PFSK-1 (cell line): Measurements from ENCODE around the gene CORT.

Experiments used
- FOXP2 ChIP-seq: optimal IDR thresholded peaks from 2 replicates; pipeline ENCODE3; 2011; ENCODE audit warnings: borderline replicate concordance, control low read depth, inconsistent platforms; ENCODE audit not compliant: insufficient read depth; ENCODE audit errors: extremely low read length, extremely low read depth
- POLR2AphosphoS5 ChIP-seq: IDR thresholded peaks from 2 replicates; pipeline ENCODE4 v1.6.1; 2012; ENCODE audit warnings: low read depth, mild to moderate bottlenecking, control low read depth, low read length, moderate library complexity
- REST ChIP-seq, 2 experiments: IDR thresholded peaks; 2 replicates each; pipeline versions ENCODE4 v1.6.1 to v1.8.0; 2011 to 2012; ENCODE audit warnings: low read depth in 2 of 2, low read length in 2 of 2, control low read depth in 1 of 2, inconsistent platforms in 1 of 2, mild to moderate bottlenecking in 1 of 2, moderate library complexity in 1 of 2; ENCODE audit not compliant: insufficient read depth in 1 of 2
- SIN3A ChIP-seq: IDR thresholded peaks from 2 replicates; pipeline ENCODE4 v1.6.1; 2012; ENCODE audit warnings: mild to moderate bottlenecking, low read length, moderate library complexity, borderline replicate concordance; ENCODE audit not compliant: insufficient read depth
- TAF1 ChIP-seq: IDR thresholded peaks from 2 replicates; pipeline ENCODE4 v1.6.1; 2012; ENCODE audit warnings: low read length, control low read depth, borderline replicate concordance; ENCODE audit not compliant: insufficient read depth

The CORT gene

GRCh38 chr1:10446790-10447422 lies 2.9 kb upstream of the CORT start:
- TF ChIP-seq POLR2AphosphoS5, result no peak
- TF ChIP-seq TAF1, result no peak
- TF ChIP-seq REST (IDR thresholded peaks at IDR 0.05; ENCODE audit: insufficient read depth in 1 of 2, low read depth in 2 of 2, low read length in 2 of 2), result no peak
- TF ChIP-seq SIN3A, result no peak
- TF ChIP-seq FOXP2, result no peak

- no peak for TF ChIP-seq POLR2AphosphoS5
- no peak for TF ChIP-seq SIN3A
- TF ChIP-seq FOXP2, result no peak
- no peak for TF ChIP-seq TAF1
- TF ChIP-seq REST (IDR thresholded peaks at IDR 0.05; ENCODE audit: insufficient read depth in 1 of 2, low read depth in 2 of 2, low read length in 2 of 2), result no peak
Observed at GRCh38 chr1:10450156-10450814, 454 bp downstream of the CORT start.

- TF ChIP-seq SIN3A (no peak), POLR2AphosphoS5 (no peak), REST (IDR thresholded peaks at IDR 0.05; ENCODE audit: insufficient read depth in 1 of 2, low read depth in 2 of 2, low read length in 2 of 2) (no peak)
Observed at GRCh38 chr1:10450836-10451235, 1.0 kb downstream of the CORT start.

DNA sequence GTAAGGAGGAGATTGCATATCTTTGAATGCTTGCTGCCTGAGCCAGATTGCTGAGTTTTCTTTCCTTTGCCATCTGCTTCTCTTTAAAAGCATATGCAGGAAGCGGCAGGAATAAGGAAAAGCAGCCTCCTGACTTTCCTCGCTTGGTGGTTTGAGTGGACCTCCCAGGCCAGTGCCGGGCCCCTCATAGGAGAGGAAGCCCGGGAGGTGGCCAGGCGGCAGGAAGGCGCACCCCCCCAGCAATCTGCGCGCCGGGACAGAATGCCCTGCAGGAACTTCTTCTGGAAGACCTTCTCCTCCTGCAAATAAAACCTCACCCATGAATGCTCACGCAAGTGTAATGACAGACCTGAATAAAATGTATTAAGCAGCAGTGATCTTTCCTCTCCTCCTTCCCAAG lies 1.5 kb downstream of the CORT start:
- TF ChIP-seq REST (IDR thresholded peaks at IDR 0.05; ENCODE audit: insufficient read depth in 1 of 2, low read depth in 2 of 2, low read length in 2 of 2) (no peak), SIN3A (no peak), TAF1 (no peak)

- TF ChIP-seq SIN3A, result no peak
- no peak for TF ChIP-seq POLR2AphosphoS5
- no peak for TF ChIP-seq TAF1
- no peak for TF ChIP-seq REST (IDR thresholded peaks at IDR 0.05; ENCODE audit: insufficient read depth in 1 of 2, low read depth in 2 of 2, low read length in 2 of 2)
- no peak for TF ChIP-seq FOXP2
Observed at GRCh38 chr1:10456048-10456447, 6.2 kb downstream of the CORT start.
